H1 (cell line): Measurements from ENCODE around the gene TNS1. TPM values are rescaled to one million over a fixed set of nuclear protein-coding genes. Genes with fewer than 3 reads are reported as not detected.
"Not testable (repeated sequence)": the region's sequence is repeated elsewhere in the genome, so short reads cannot be mapped to it uniquely, and the experiment has no call there.

Experiments
- CTCF ChIA-PET: fragments of 300-600 bp; sonication (Branson Sonifier 250); formaldehyde crosslinking; loops from one replicate; lab custom pipeline; 2021; ENCODE audit not compliant: partially characterized antibody; lab: Charles Lee
- POLR2A ChIA-PET: fragments of 300-600 bp; sonication (Branson Sonifier 250); formaldehyde crosslinking; loops from one replicate; lab custom pipeline; 2021; ENCODE audit warnings: inconsistent platforms; ENCODE audit not compliant: partially characterized antibody; lab: Charles Lee
- DNase-seq, 2 experiments: peaks; one replicate each; pipeline versions ENCODE4 v3.0.0 to v3.0.0-alpha.2; 2010 to 2022; ENCODE audit warnings: low spot score in 2 of 2, low read depth in 1 of 2, mixed read lengths in 1 of 2
- FAIRE-seq: peaks from 2 replicates; lab custom pipeline; 2011; peaks lifted over from hg19 to GRCh38; lab: Jason Lieb, UNC
- H2AFZ ChIP-seq: 2 replicates; pipeline ENCODE4 v1.8.1; 2012; ENCODE audit warnings: low read length, inconsistent platforms
- H2AK5ac ChIP-seq: 2 replicates; pipeline ENCODE4 v1.6.1; 2013; ENCODE audit warnings: low read depth, low read length
- H2BK120ac ChIP-seq: replicated peaks from 2 replicates; pipeline ENCODE3; 2013; ENCODE audit warnings: low read depth, low read length, inconsistent platforms
- H2BK12ac ChIP-seq: 2 replicates; pipeline ENCODE4 v1.6.1; 2013; ENCODE audit warnings: low read depth, low read length
- H2BK15ac ChIP-seq: 2 replicates; pipeline ENCODE4 v1.6.1; 2013; ENCODE audit warnings: low read length
- H2BK20ac ChIP-seq: 2 replicates; pipeline ENCODE4 v1.6.1; 2013; ENCODE audit warnings: low read length
- H2BK5ac ChIP-seq: 2 replicates; pipeline ENCODE4 v1.6.1; 2013; ENCODE audit warnings: low read depth, low read length
- H3K14ac ChIP-seq: 2 replicates; pipeline ENCODE4 v1.6.1; 2013; ENCODE audit warnings: inconsistent platforms; ENCODE audit not compliant: insufficient read length
- H3K18ac ChIP-seq: 2 replicates; pipeline ENCODE4 v1.6.1; 2013; ENCODE audit warnings: low read length; ENCODE audit errors: extremely low read depth
- H3K23ac ChIP-seq: 2 replicates; pipeline ENCODE4 v1.6.1; 2013; ENCODE audit warnings: inconsistent platforms; ENCODE audit not compliant: insufficient read length
- H3K23me2 ChIP-seq: 2 replicates; pipeline ENCODE4 v1.6.1; 2013; ENCODE audit warnings: low read depth, low read length
- H3K27ac ChIP-seq: 2 replicates; pipeline ENCODE4 v1.6.1; 2011; ENCODE audit warnings: low read depth, low read length, inconsistent platforms
- H3K27me3 ChIP-seq, 4 experiments: replicated peaks in 1 of 4; 1 replicate in 1 of 4; 2 replicates in 3 of 4; pipeline versions ENCODE4 v1.6.1 to v1.8.1; 2011 to 2013; ENCODE audit warnings: low read length in 3 of 4, mild to moderate bottlenecking in 3 of 4, inconsistent platforms in 2 of 4, mixed read lengths in 2 of 4, moderate library complexity in 1 of 4; ENCODE audit not compliant: control insufficient read depth in 3 of 4, insufficient read depth in 3 of 4; ENCODE audit errors: extremely low read depth in 1 of 4
- H3K36me3 ChIP-seq, 4 experiments: 2 replicates each; pipeline versions ENCODE4 v1.6.1 to v1.8.1; 2011 to 2013; ENCODE audit warnings: mild to moderate bottlenecking in 4 of 4, low read length in 3 of 4, moderate library complexity in 2 of 4, control low read depth in 1 of 4, inconsistent platforms in 1 of 4; ENCODE audit not compliant: insufficient read depth in 4 of 4, control insufficient read depth in 2 of 4
- H3K4ac ChIP-seq: replicated peaks from 2 replicates; pipeline ENCODE3; 2013; ENCODE audit warnings: low read length, low read depth, mixed read lengths, inconsistent platforms; ENCODE audit not compliant: insufficient read length
- H3K4me1 ChIP-seq, 4 experiments: replicated peaks in 1 of 4; 1 replicate in 1 of 4; 2 replicates in 3 of 4; pipeline versions ENCODE4 v1.6.1 to v1.8.1; 2011 to 2013; ENCODE audit warnings: low read length in 3 of 4, inconsistent platforms in 2 of 4, mixed read lengths in 1 of 4; ENCODE audit not compliant: insufficient read depth in 4 of 4, control insufficient read depth in 3 of 4
- H3K4me2 ChIP-seq, 2 experiments: 2 replicates each; pipeline versions ENCODE4 v1.6.1 to v1.8.1; 2011 to 2013; ENCODE audit warnings: low read depth in 2 of 2, low read length in 2 of 2, control low read depth in 1 of 2, inconsistent platforms in 1 of 2, mild to moderate bottlenecking in 1 of 2; ENCODE audit not compliant: insufficient read depth in 1 of 2
- H3K4me3 ChIP-seq, 4 experiments: fragments of 200-600, 300-600 bp in 1 of 4; sonication (generic), shearing (Covaris generic), sonication (Bioruptor Twin) in 1 of 4; 2 replicates each; pipeline versions ENCODE4 v1.5.1 to v1.8.1; 2011 to 2016; ENCODE audit warnings: low read length in 4 of 4, low read depth in 3 of 4, control low read depth in 2 of 4, inconsistent platforms in 2 of 4, mild to moderate bottlenecking in 2 of 4, mixed read lengths in 1 of 4, moderate library complexity in 1 of 4; ENCODE audit not compliant: insufficient read depth in 2 of 4; ENCODE audit errors: extremely low read depth in 1 of 4
- H3K56ac ChIP-seq: replicated peaks from 2 replicates; pipeline ENCODE3; 2013; ENCODE audit warnings: low read depth, mild to moderate bottlenecking, mixed read lengths, low read length, inconsistent platforms; ENCODE audit not compliant: insufficient read length
- H3K79me1 ChIP-seq: 2 replicates; pipeline ENCODE4 v1.6.1; 2013; ENCODE audit warnings: low read depth, low read length, control low read depth
- H3K79me2 ChIP-seq, 2 experiments: 2 replicates each; pipeline versions ENCODE4 v1.6.1 to v1.8.1; 2012 to 2013; ENCODE audit warnings: low read length in 2 of 2, mild to moderate bottlenecking in 2 of 2, inconsistent platforms in 1 of 2; ENCODE audit not compliant: insufficient read depth in 2 of 2, control insufficient read depth in 1 of 2
- H3K9ac ChIP-seq, 4 experiments: replicated peaks in 1 of 4; 1 replicate in 1 of 4; 2 replicates in 3 of 4; pipeline versions ENCODE4 v1.6.1 to v1.8.1; 2011 to 2013; ENCODE audit warnings: low read depth in 3 of 4, low read length in 3 of 4, control low read depth in 2 of 4, mild to moderate bottlenecking in 2 of 4, moderate library complexity in 2 of 4, inconsistent platforms in 1 of 4; ENCODE audit errors: extremely low read depth in 1 of 4
- H3K9me3 ChIP-seq, 2 experiments: 2 replicates each; pipeline versions ENCODE4 v1.6.1 to v1.8.1; 2012 to 2013; ENCODE audit warnings: mild to moderate bottlenecking in 2 of 2, moderate library complexity in 2 of 2, control low read depth in 1 of 2, inconsistent platforms in 1 of 2, low read depth in 1 of 2, low read length in 1 of 2, mixed read lengths in 1 of 2; ENCODE audit not compliant: insufficient read depth in 2 of 2
- H4K20me1 ChIP-seq, 2 experiments: replicated peaks in 1 of 2; 2 replicates each; pipeline versions ENCODE3 to v1.8.1; 2011 to 2013; ENCODE audit warnings: inconsistent platforms in 2 of 2, low read length in 2 of 2, mild to moderate bottlenecking in 1 of 2; ENCODE audit not compliant: insufficient read depth in 2 of 2, control insufficient read depth in 1 of 2
- H4K5ac ChIP-seq: 2 replicates; pipeline ENCODE4 v1.6.1; 2013; ENCODE audit warnings: low read length, low read depth, mixed read lengths, inconsistent platforms; ENCODE audit not compliant: insufficient read length
- H4K8ac ChIP-seq: 2 replicates; pipeline ENCODE4 v1.8.0; 2013; ENCODE audit warnings: mild to moderate bottlenecking, moderate library complexity, low read length, inconsistent platforms; ENCODE audit not compliant: insufficient read depth; ENCODE audit errors: extremely low read depth
- H4K91ac ChIP-seq: replicated peaks from 2 replicates; pipeline ENCODE3; 2013; ENCODE audit warnings: low read length, mixed read lengths, inconsistent platforms; ENCODE audit not compliant: insufficient read length
- BCL11A ChIP-seq, 2 experiments: IDR thresholded peaks; one replicate each; pipeline ENCODE4 v1.6.1; 2011; ENCODE audit warnings: low read depth in 2 of 2, low read length in 2 of 2, mild to moderate bottlenecking in 2 of 2
- CTCF ChIP-seq, 3 experiments: IDR thresholded peaks; 1 replicate in 2 of 3; 2 replicates in 1 of 3; pipeline versions ENCODE4 v1.5.1 to v1.6.1; 2011; ENCODE audit warnings: low read length in 3 of 3, mild to moderate bottlenecking in 3 of 3, inconsistent platforms in 2 of 3, low read depth in 1 of 3, moderate library complexity in 1 of 3; ENCODE audit not compliant: insufficient read depth in 1 of 3; ENCODE audit errors: control extremely low read depth in 1 of 3
- EGR1 ChIP-seq: IDR thresholded peaks from 2 replicates; pipeline ENCODE4 v1.6.1; 2011; ENCODE audit warnings: low read depth, low read length, borderline replicate concordance
- EZH2 ChIP-seq: fragments of 200-600 bp; sonication (generic); IDR thresholded peaks from 2 replicates; pipeline ENCODE4 v1.7.1; 2012; ENCODE audit warnings: low read depth, mild to moderate bottlenecking, moderate library complexity, low read length, inconsistent platforms; ENCODE audit not compliant: severe bottlenecking
- GABPA ChIP-seq: IDR thresholded peaks from 2 replicates; pipeline ENCODE4 v1.6.1; 2011; ENCODE audit warnings: mild to moderate bottlenecking, low read length, moderate library complexity, borderline replicate concordance; ENCODE audit not compliant: insufficient read depth
- SAP30 ChIP-seq: fragments of 300-600 bp; sonication (generic); IDR thresholded peaks from 2 replicates; pipeline ENCODE4 v1.7.1; 2012; ENCODE audit warnings: low read length, moderate library complexity, mild to moderate bottlenecking, inconsistent platforms; ENCODE audit not compliant: insufficient read depth, insufficient replicate concordance
- TAF7 ChIP-seq: optimal IDR thresholded peaks from 2 replicates; pipeline ENCODE3; 2011; ENCODE audit warnings: low read depth, mild to moderate bottlenecking, inconsistent platforms, low read length, moderate library complexity, borderline replicate concordance
- TCF12 ChIP-seq: IDR thresholded peaks from 2 replicates; pipeline ENCODE4 v1.6.1; 2011; ENCODE audit warnings: low read depth, mild to moderate bottlenecking, low read length
- WGBS, 2 experiments: shearing (Covaris generic) in 1 of 2; methylation state at CpG; one replicate each; pipeline versions ENCODE4 v1.1.6 to v1.1.7; 2013 to 2015; ENCODE audit warnings: low lambda C conversion rate in 2 of 2, mixed read lengths in 2 of 2, inconsistent platforms in 1 of 2, low coverage in 1 of 2, missing lambda C conversion rate in 1 of 2; ENCODE audit not compliant: insufficient replicate concordance in 2 of 2, insufficient coverage in 1 of 2, insufficient read length in 1 of 2; ENCODE audit errors: extremely low coverage in 1 of 2, missing lambda C conversion rate in 1 of 2; 5-methylcytosine and 5-hydroxymethylcytosine counted together
- polyA plus RNA-seq, 7 experiments: library from polyadenylated mRNA; depleted of rRNA in 3 of 7; stranded (reverse) in 5 of 7; unstranded in 2 of 7; fragments of >200 nt in 5 of 7; fragments of 200-250 nt in 2 of 7; gene quantifications; 1 replicate in 5 of 7; 2 replicates in 1 of 7; 4 replicates in 1 of 7; pipeline versions ENCODE4 v1.2.1 to v1.2.3, GENCODE V29; 2011 to 2013; ENCODE audit warnings: missing spikeins in 2 of 7, mixed read lengths in 2 of 7
- total RNA-seq: library from RNA; stranded (reverse); fragmentation: NEBNext Ultra II Directional; extraction: Animal tissue kit (Norgen Biotek cat#: 25700); gene quantifications from 2 replicates; pipeline ENCODE4 v1.2.1, GENCODE V29; 2021

TNS1 gene
- total and polyA plus RNA-seq, 2 of the 8 experiments (the other 6 are each of a cell fraction or from before 2014, with no cell fraction given): 1.5 to 5.1 TPM

GRCh38 chr2:218046238-218046637 is 43.4 kb upstream of the TNS1 start (continued):
- no peak for TF ChIP-seq CTCF (IDR thresholded peaks at IDR 0.05; ENCODE audit: control extremely low read depth in 1 of 3, insufficient read depth in 1 of 3, low read depth in 1 of 3, low read length in 3 of 3)
- no peak for TF ChIP-seq GABPA
- no peak for TF ChIP-seq TCF12
- TF ChIP-seq EGR1: no peak
- TF ChIP-seq EZH2: no peak
- no peak for TF ChIP-seq BCL11A (IDR thresholded peaks at IDR 0.05; ENCODE audit: low read depth in 2 of 2, low read length in 2 of 2)
- no peak for TF ChIP-seq TAF7
- TF ChIP-seq SAP30: no peak
- TF ChIP-seq, all 59 proteins: peak for 0

GRCh38 chr2:218044599-218044998 is 41.8 kb upstream of the TNS1 start:
- H3K23me2 ChIP-seq, H3K23ac ChIP-seq, H3K56ac ChIP-seq, H2AFZ ChIP-seq, H4K91ac ChIP-seq, H3K14ac ChIP-seq, H3K9ac ChIP-seq, H3K79me2 ChIP-seq, H3K4me2 ChIP-seq, H3K36me3 ChIP-seq, H2BK120ac ChIP-seq, H3K4ac ChIP-seq, H3K27me3 ChIP-seq, H3K27ac ChIP-seq, H2BK5ac ChIP-seq, H4K8ac ChIP-seq, H4K20me1 ChIP-seq, POLR2A ChIA-PET, H4K5ac ChIP-seq, H3K79me1 ChIP-seq, H3K4me1 ChIP-seq, DNase-seq, FAIRE-seq, H2AK5ac ChIP-seq, H2BK15ac ChIP-seq, H3K18ac ChIP-seq, H2BK20ac ChIP-seq, H3K4me3 ChIP-seq, H3K9me3 ChIP-seq, H2BK12ac ChIP-seq: not testable (repeated sequence)
- WGBS, 2 experiments: 88% methylated on average over 1 of the region's 1 CpG; no CpG with 5 or more reads in 1 of the 2 experiments
- CTCF ChIA-PET: interaction anchor here (0.7 to 2.4 kb wide), 6 partner anchors 10 to 259 kb away, joined by 3 to 11 read pairs (median 4); no protein-coding TSS in a partner anchor
